CD14-positive monocyte (primary cell): ENCODE data around the gene ARFGAP1. TPM values are rescaled to one million over a fixed set of nuclear protein-coding genes. Genes with fewer than 3 reads are reported as not detected.

Experiments used
- DNase-seq, 3 donors: peaks; one replicate each; pipeline ENCODE4 v3.0.0-alpha.2; 2011 to 2022
- H2AFZ ChIP-seq: 2 replicates; pipeline ENCODE4 v1.6.0; 2012; ENCODE audit warnings: mild to moderate bottlenecking, low read depth, low read length, inconsistent platforms; ENCODE audit not compliant: insufficient read depth, poor library complexity, severe bottlenecking
- H3K27ac ChIP-seq, 2 donors: 1 replicate in 1 of 2; 2 replicates in 1 of 2; pipeline ENCODE4 v1.5.1; 2012 to 2013; ENCODE audit warnings: low read length in 2 of 2, control low read depth in 1 of 2, inconsistent platforms in 1 of 2, low read depth in 1 of 2, mild to moderate bottlenecking in 1 of 2
- H3K27me3 ChIP-seq, 2 donors: one replicate each; pipeline versions ENCODE4 v1.6.0 to v1.6.1; 2011 to 2013; ENCODE audit warnings: low read length in 2 of 2; ENCODE audit not compliant: control insufficient read depth in 2 of 2, insufficient read depth in 2 of 2
- H3K36me3 ChIP-seq, 2 donors: replicated peaks in 1 of 2; 1 replicate in 1 of 2; 2 replicates in 1 of 2; pipeline versions ENCODE4 v1.5.1 to v1.6.1; 2012 to 2013; ENCODE audit warnings: low read length in 2 of 2, control low read depth in 1 of 2, inconsistent platforms in 1 of 2, mild to moderate bottlenecking in 1 of 2; ENCODE audit not compliant: insufficient read depth in 2 of 2, control insufficient read depth in 1 of 2
- H3K4me1 ChIP-seq, 2 donors: 1 replicate in 1 of 2; 2 replicates in 1 of 2; pipeline versions ENCODE4 v1.5.1 to v1.6.1; 2012 to 2013; ENCODE audit warnings: low read length in 2 of 2, control low read depth in 1 of 2, inconsistent platforms in 1 of 2, mild to moderate bottlenecking in 1 of 2, moderate library complexity in 1 of 2; ENCODE audit not compliant: insufficient read depth in 2 of 2, control insufficient read depth in 1 of 2
- H3K4me2 ChIP-seq: replicated peaks from 2 replicates; pipeline ENCODE3; 2012; ENCODE audit warnings: low read length, moderate library complexity, mild to moderate bottlenecking; ENCODE audit not compliant: poor library complexity, severe bottlenecking; ENCODE audit errors: extremely low read depth
- H3K4me3 ChIP-seq, 3 experiments: fragments of 200-600 bp in 1 of 3; sonication (generic) in 1 of 3; replicated peaks in 1 of 3; 1 replicate in 2 of 3; 2 replicates in 1 of 3; pipeline ENCODE4 v1.5.1; 2011 to 2013; ENCODE audit warnings: low read length in 3 of 3, mild to moderate bottlenecking in 3 of 3, control low read depth in 2 of 3, low read depth in 2 of 3, inconsistent platforms in 1 of 3, moderate library complexity in 1 of 3
- H3K79me2 ChIP-seq: 2 replicates; pipeline ENCODE4 v1.6.0; 2012; ENCODE audit warnings: mild to moderate bottlenecking, control low read depth, inconsistent platforms, low read length, moderate library complexity; ENCODE audit not compliant: insufficient read depth
- H3K9ac ChIP-seq: 2 replicates; pipeline ENCODE4 v1.6.0; 2017; ENCODE audit warnings: low read length, mild to moderate bottlenecking; ENCODE audit not compliant: insufficient read depth, poor library complexity, severe bottlenecking
- H3K9me3 ChIP-seq, 2 donors: replicated peaks in 1 of 2; 1 replicate in 1 of 2; 2 replicates in 1 of 2; pipeline versions ENCODE4 v1.5.1 to v1.6.1; 2012 to 2013; ENCODE audit warnings: low read length in 2 of 2, control low read depth in 1 of 2; ENCODE audit not compliant: control insufficient read depth in 1 of 2, insufficient read depth in 1 of 2
- H4K20me1 ChIP-seq: 2 replicates; pipeline ENCODE4 v1.6.0; 2012; ENCODE audit warnings: mild to moderate bottlenecking, low read length, control low read depth, moderate library complexity; ENCODE audit not compliant: insufficient read depth
- H3K27ac Mint-ChIP-seq, 7 donors: one replicate each; pipeline ENCODE4 v1.8.0; 2020; ENCODE audit warnings: mild to moderate bottlenecking in 7 of 7, mixed read lengths in 7 of 7, moderate library complexity in 6 of 7, inconsistent platforms in 2 of 7
- H3K27me3 Mint-ChIP-seq, 3 donors: one replicate each; pipeline ENCODE4 v1.8.0; 2021 to 2022; ENCODE audit warnings: low read depth in 3 of 3, mild to moderate bottlenecking in 3 of 3, mixed read lengths in 3 of 3, moderate library complexity in 3 of 3, inconsistent platforms in 1 of 3
- H3K36me3 Mint-ChIP-seq, 2 donors: one replicate each; pipeline ENCODE4 v1.8.0; 2020; ENCODE audit warnings: mixed read lengths in 2 of 2, inconsistent platforms in 1 of 2, mild to moderate bottlenecking in 1 of 2
- H3K4me1 Mint-ChIP-seq: one replicate; pipeline ENCODE4 v1.8.0; 2020; ENCODE audit warnings: mild to moderate bottlenecking, mixed read lengths
- H3K4me3 Mint-ChIP-seq, 2 donors: one replicate each; pipeline ENCODE4 v1.8.0; 2020; ENCODE audit warnings: mild to moderate bottlenecking in 2 of 2, mixed read lengths in 2 of 2, moderate library complexity in 1 of 2
- H3K9me3 Mint-ChIP-seq, 7 donors: one replicate each; pipeline ENCODE4 v1.8.0; 2020 to 2022; ENCODE audit warnings: mixed read lengths in 7 of 7, mild to moderate bottlenecking in 6 of 7, moderate library complexity in 6 of 7, inconsistent platforms in 2 of 7
- CTCF ChIP-seq: fragments of 200-600 bp; IDR thresholded peaks from one replicate; pipeline ENCODE4 v1.8.0; 2022; ENCODE audit warnings: antibody characterized with exemption, mild to moderate bottlenecking
- WGBS: methylation state at CpG from one replicate; pipeline ENCODE4 v1.1.5; 2013; ENCODE audit warnings: missing lambda C conversion rate; ENCODE audit not compliant: insufficient coverage; 5-methylcytosine and 5-hydroxymethylcytosine counted together
- intact Hi-C, 2 donors: fragments of 100-400 bp; cut with micrococcal nuclease; formaldehyde crosslinking; loops; one replicate each; pipeline versions ENCODE4 v1.15.0 to v1.15.1; 2023
- polyA plus RNA-seq, 3 donors: library from polyadenylated mRNA; depleted of rRNA in 1 of 3; unstranded in 2 of 3; stranded (reverse) in 1 of 3; fragments of 300-500 nt in 2 of 3; fragments of >200 nt in 1 of 3; fragmentation: Illumina TruSeq in 2 of 3; gene quantifications; 1 replicate in 2 of 3; 2 replicates in 1 of 3; pipeline ENCODE4 v1.2.3, GENCODE V29; 2012 to 2021

The ARFGAP1 gene
- polyA plus RNA-seq, 3 donors: 11.2 to 99.8 (median 14.1) TPM

GRCh38 chr20:63278661-63279060 lies 6.0 kb downstream of the ARFGAP1 start:
- H4K20me1 ChIP-seq: peaks cover 68% of the 10 kb centered on the region
- no peak overlapping the region for H3K9ac ChIP-seq
- intact Hi-C loops: loop anchor here in 1 of 2 donors (10.0 kb wide), 1 partner anchor 626 kb away; no protein-coding TSS in a partner anchor
- H3K4me1 Mint-ChIP-seq: peaks cover 11% of the 10 kb centered on the region
- no peaks in the 10 kb centered on the region for H3K27me3 ChIP-seq
- peaks cover 4 to 8% of the 10 kb centered on the region in 2 donors for H3K4me1 ChIP-seq
- peaks cover 37% of the 10 kb centered on the region for H3K79me2 ChIP-seq
- TF ChIP-seq CTCF: no peak
- H3K4me3 ChIP-seq: no peak overlapping the region
- no peaks in the 10 kb centered on the region for H3K9me3 Mint-ChIP-seq
- no peak for DNase-seq
- H3K27me3 Mint-ChIP-seq: peaks cover 0 to 2% (median 0%) of the 10 kb centered on the region in 3 donors
- peaks cover 51 to 83% of the 10 kb centered on the region in 2 donors for H3K36me3 Mint-ChIP-seq
- peak overlapping the region in 1 of 2 donors; percentile 27 for H3K4me3 Mint-ChIP-seq
- H3K4me2 ChIP-seq: no peak overlapping the region
- no peaks in the 10 kb centered on the region for H3K9me3 ChIP-seq
- no peak overlapping the region for H3K27ac ChIP-seq
- peaks cover 69 to 83% of the 10 kb centered on the region in 2 donors for H3K36me3 ChIP-seq
- WGBS: 92% methylated on average over 17 of the region's 17 CpGs
- no peak overlapping the region for H2AFZ ChIP-seq
- no peak overlapping the region for H3K27ac Mint-ChIP-seq

GRCh38 chr20:63279931-63280330 lies 7.3 kb downstream of the ARFGAP1 start:
- peaks cover 10% of the 10 kb centered on the region for H3K4me1 Mint-ChIP-seq
- H3K9me3 ChIP-seq: no peaks in the 10 kb centered on the region
- H3K9ac ChIP-seq: no peak overlapping the region
- H3K4me3 Mint-ChIP-seq: no peak overlapping the region
- peaks cover 56% of the 10 kb centered on the region for H4K20me1 ChIP-seq
- no peak overlapping the region for H3K4me2 ChIP-seq
- no peak overlapping the region for H3K4me3 ChIP-seq
- 97% methylated on average over 12 of the region's 15 CpGs for WGBS
- no peaks in the 10 kb centered on the region for H3K9me3 Mint-ChIP-seq
- H3K36me3 ChIP-seq: peaks cover 74 to 94% of the 10 kb centered on the region in 2 donors
- peaks cover 51 to 91% of the 10 kb centered on the region in 2 donors for H3K36me3 Mint-ChIP-seq
- H3K27me3 ChIP-seq: no peaks in the 10 kb centered on the region
- H2AFZ ChIP-seq: no peak overlapping the region
- intact Hi-C loops: loop anchor here in 1 of 2 donors (10.0 kb wide), 1 partner anchor 625 kb away; no protein-coding TSS in a partner anchor
- H3K27ac Mint-ChIP-seq: no peak overlapping the region
- peaks cover 24% of the 10 kb centered on the region for H3K79me2 ChIP-seq
- TF ChIP-seq CTCF: no peak
- H3K4me1 ChIP-seq: no peaks in the 10 kb centered on the region
- DNase-seq: no peak
- peaks cover 0 to 2% (median 0%) of the 10 kb centered on the region in 3 donors for H3K27me3 Mint-ChIP-seq
- H3K27ac ChIP-seq: no peak overlapping the region
